Right hindlimb (tissue), 1 donor: ENCODE data around the gene KRTAP10-4.
"Not testable (repeated sequence)": the region's sequence is repeated elsewhere in the genome, so short reads cannot be mapped to it uniquely, and the experiment has no call there.

Experiments used
- DNase-seq: peaks from one replicate; pipeline ENCODE4 v3.0.0-alpha.2; 2018

The KRTAP10-4 gene

GRCh38 chr21:44535963-44536362 is 37.6 kb upstream of the KRTAP10-4 start:
- DNase-seq = no peak

GRCh38 chr21:44537930-44538911 is 35.3 kb upstream of the KRTAP10-4 start:
- DNase-seq = no peak

- no peak for DNase-seq
These were observed 34.5 kb upstream of the KRTAP10-4 start for GRCh38 chr21:44539046-44539445.

- no peak for DNase-seq
These were observed 33.4 kb upstream of the KRTAP10-4 start, which contains the start of gene KRTAP10-1 for GRCh38 chr21:44539991-44540666. TSS of gene KRTAP10-1 (minus strand) at chr21:44540195. CDS start at chr21:44540150, 45 bp downstream.

- DNase-seq = no peak
These were observed 32.7 kb upstream of the KRTAP10-4 start for GRCh38 chr21:44540741-44541288.

- DNase-seq = no peak
These were observed 30.8 kb upstream of the KRTAP10-4 start for GRCh38 chr21:44542716-44543115.

- DNase-seq = no peak
These were observed 29.0 kb upstream of the KRTAP10-4 start for GRCh38 chr21:44544566-44544965.

- no peak for DNase-seq
These were observed 25.7 kb upstream of the KRTAP10-4 start for GRCh38 chr21:44547656-44548331.

GRCh38 chr21:44548381-44548780 is 25.1 kb upstream of the KRTAP10-4 start:
- no peak for DNase-seq

GRCh38 chr21:44548922-44549321 is 24.6 kb upstream of the KRTAP10-4 start:
- DNase-seq = no peak

- DNase-seq = no peak
These were observed 23.9 kb upstream of the KRTAP10-4 start for GRCh38 chr21:44549525-44550211.

GRCh38 chr21:44550285-44550684 is 23.2 kb upstream of the KRTAP10-4 start:
- not testable (repeated sequence) for DNase-seq

GRCh38 chr21:44550807-44551206 is 22.7 kb upstream of the KRTAP10-4 start:
- DNase-seq = no peak

GRCh38 chr21:44551340-44551961 is 22.1 kb upstream of the KRTAP10-4 start, which contains the start of gene KRTAP10-2:
TSS of gene KRTAP10-2 (minus strand) at chr21:44551505. CDS start at chr21:44551458, 47 bp downstream.
- DNase-seq = no peak

- DNase-seq = no peak
These were observed 21.4 kb upstream of the KRTAP10-4 start for GRCh38 chr21:44552136-44552535.

GRCh38 chr21:44552681-44553080 is 20.8 kb upstream of the KRTAP10-4 start:
- DNase-seq = no peak

GRCh38 chr21:44555200-44555875 is 18.2 kb upstream of the KRTAP10-4 start:
- DNase-seq = no peak

- DNase-seq = no peak
These were observed 16.6 kb upstream of the KRTAP10-4 start for GRCh38 chr21:44556879-44557278.

GRCh38 chr21:44557491-44558328 is 15.8 kb upstream of the KRTAP10-4 start:
- no peak for DNase-seq

- DNase-seq = not testable (repeated sequence)
These were observed 15.2 kb upstream of the KRTAP10-4 start for GRCh38 chr21:44558329-44558675.
